Adipose tissue (tissue), 3 donors: ENCODE results near the gene KLF11. TPM values are rescaled to one million over a fixed set of nuclear protein-coding genes. Genes with fewer than 3 reads are reported as not detected.
"Not testable (repeated sequence)": the region's sequence is repeated elsewhere in the genome, so short reads cannot be mapped to it uniquely, and the experiment has no call there.

ENCODE experiments used
- H3K27ac ChIP-seq: one replicate; pipeline ENCODE4 v1.5.1; 2013; ENCODE audit warnings: low read depth, low read length
- WGBS, 3 donors: extraction: QIAGEN DNeasy Blood & Tissue Kit; methylation state at CpG; one replicate each; pipeline ENCODE4 v1.1.7; 2013; 5-methylcytosine and 5-hydroxymethylcytosine counted together
- polyA plus RNA-seq, 3 donors: library from polyadenylated mRNA; stranded (reverse); fragments of 200-250 nt; gene quantifications; one replicate each; pipeline ENCODE4 v1.2.3, GENCODE V29; 2013
- donor health status: healthy with polysubstance abuse.
- donor health status: Bipolar disorder and iron deficiency.
- donor health status: healthy.

The KLF11 gene
- polyA plus RNA-seq, 3 donors: 13.1 to 38.1 (median 15.0) TPM

- H3K27ac ChIP-seq: no peak overlapping the region
- WGBS, 3 donors: 17 to 51% (median 21%) methylated on average over 49 to 52 of the region's 52 CpGs
Measured at GRCh38 chr2:10091182-10091888, 48.0 kb downstream of the KLF11 start.

- WGBS, 3 donors: 86 to 97% (median 93%) methylated on average over 2 of the region's 2 CpGs
- not testable (repeated sequence) for H3K27ac ChIP-seq
Measured at GRCh38 chr2:10091889-10092244, 48.5 kb downstream of the KLF11 start.

- 87 to 93% (median 91%) methylated on average over 13 of the region's 13 CpGs for WGBS, 3 donors
- no peak overlapping the region for H3K27ac ChIP-seq
Measured at GRCh38 chr2:10094271-10094814, 51.0 kb downstream of the KLF11 start.

- H3K27ac ChIP-seq: no peak overlapping the region
- WGBS, 3 donors: 74 to 89% (median 88%) methylated on average over 9 of the region's 9 CpGs
Measured at GRCh38 chr2:10095175-10095574, 51.8 kb downstream of the KLF11 start.

GRCh38 chr2:10096641-10097040 is 53.3 kb downstream of the KLF11 start:
- 88 to 97% (median 95%) methylated on average over 10 of the region's 10 CpGs for WGBS, 3 donors
- H3K27ac ChIP-seq: no peak overlapping the region

GRCh38 chr2:10097352-10098148 is 54.2 kb downstream of the KLF11 start:
- no peak overlapping the region for H3K27ac ChIP-seq
- 32 to 35% (median 33%) methylated on average over 16 of the region's 16 CpGs for WGBS, 3 donors

GRCh38 chr2:10101491-10101890 is 58.1 kb downstream of the KLF11 start:
- WGBS, 3 donors: 60 to 75% (median 66%) methylated on average over 7 of the region's 7 CpGs
- no peak overlapping the region for H3K27ac ChIP-seq

GRCh38 chr2:10103179-10103578 is 59.8 kb downstream of the KLF11 start:
- no peak overlapping the region for H3K27ac ChIP-seq
- 80 to 93% (median 88%) methylated on average over 5 to 6 of the region's 6 CpGs for WGBS, 3 donors

Other genes with a start within 250 kb of the KLF11 start
- 1 to 10 TPM; 4.1 to 7.3 (median 6.1) TPM for gene TAF1B, start 200.1 kb upstream of the KLF11 start, polyA plus RNA-seq
- gene GRHL1, start 91.9 kb upstream of the KLF11 start, polyA plus RNA-seq: 1 to 10 TPM in 2 of 3 donors, under 1 TPM in 1; 0.64 to 7.2 (median 2.6) TPM
- 10 to 100 TPM in 1 of 3 donors, 1 to 10 TPM in 1, under 1 TPM in 1; 0.22 to 14.2 (median 2.4) TPM for gene CYS1, start 36.9 kb downstream of the KLF11 start, polyA plus RNA-seq
- gene RRM2, start 79.2 kb downstream of the KLF11 start, polyA plus RNA-seq: 1 to 10 TPM in 1 of 3 donors, under 1 TPM in 2; 0.45 to 4.8 (median 0.83) TPM